GM12874 (cell line): ENCODE results near the gene UNKL.

Experiments used
- TF ChIP-seq, protein P1 (sequence below): IDR thresholded peaks from 2 replicates; pipeline ENCODE4 v1.5.1; 2011; ENCODE audit warnings: low read depth, mild to moderate bottlenecking, control low read depth, low read length, moderate library complexity; ENCODE audit not compliant: insufficient read depth

UNKL gene

DNA sequence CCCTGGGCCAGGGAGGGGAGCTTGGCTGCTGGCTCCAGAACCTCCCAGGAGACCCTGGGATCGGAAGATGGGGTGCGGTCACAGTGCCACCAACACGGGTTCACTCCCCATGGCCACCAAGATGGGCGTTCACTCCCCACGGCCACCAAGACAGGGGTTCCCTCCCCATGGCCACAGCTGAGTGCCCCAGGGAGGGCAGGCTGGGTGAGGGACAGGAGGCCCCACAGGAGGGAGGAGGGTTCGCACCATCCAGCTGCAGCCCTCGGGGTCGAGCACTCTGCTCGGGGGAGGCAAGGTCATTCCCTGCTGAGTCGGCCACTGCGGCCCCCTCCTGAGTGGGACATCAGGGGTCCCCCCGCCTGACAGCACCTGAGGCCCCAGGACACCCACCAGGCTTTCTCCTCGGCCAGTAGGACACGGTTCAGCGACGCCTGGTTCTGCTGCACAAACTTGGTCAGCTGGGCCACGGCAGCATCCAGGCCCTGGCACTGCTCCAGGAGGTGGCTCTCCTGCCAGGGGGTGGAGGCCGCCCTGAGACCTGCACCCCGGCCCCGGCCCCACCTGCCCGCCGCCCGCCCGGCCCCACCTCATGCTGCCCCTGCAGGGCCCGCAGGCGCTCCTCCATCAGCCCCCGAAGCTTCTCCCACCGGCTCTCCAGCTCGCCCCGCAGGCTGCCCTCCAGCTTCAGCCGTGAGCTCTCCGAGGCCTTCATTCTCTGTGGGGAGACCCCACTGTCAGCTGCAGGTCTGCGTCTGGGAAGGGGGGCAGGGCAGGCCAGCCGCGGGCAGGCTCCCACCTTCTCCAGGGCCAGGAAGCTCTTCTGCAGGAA lies 23.9 kb upstream of the UNKL start:
- TF ChIP-seq, protein P1, sequence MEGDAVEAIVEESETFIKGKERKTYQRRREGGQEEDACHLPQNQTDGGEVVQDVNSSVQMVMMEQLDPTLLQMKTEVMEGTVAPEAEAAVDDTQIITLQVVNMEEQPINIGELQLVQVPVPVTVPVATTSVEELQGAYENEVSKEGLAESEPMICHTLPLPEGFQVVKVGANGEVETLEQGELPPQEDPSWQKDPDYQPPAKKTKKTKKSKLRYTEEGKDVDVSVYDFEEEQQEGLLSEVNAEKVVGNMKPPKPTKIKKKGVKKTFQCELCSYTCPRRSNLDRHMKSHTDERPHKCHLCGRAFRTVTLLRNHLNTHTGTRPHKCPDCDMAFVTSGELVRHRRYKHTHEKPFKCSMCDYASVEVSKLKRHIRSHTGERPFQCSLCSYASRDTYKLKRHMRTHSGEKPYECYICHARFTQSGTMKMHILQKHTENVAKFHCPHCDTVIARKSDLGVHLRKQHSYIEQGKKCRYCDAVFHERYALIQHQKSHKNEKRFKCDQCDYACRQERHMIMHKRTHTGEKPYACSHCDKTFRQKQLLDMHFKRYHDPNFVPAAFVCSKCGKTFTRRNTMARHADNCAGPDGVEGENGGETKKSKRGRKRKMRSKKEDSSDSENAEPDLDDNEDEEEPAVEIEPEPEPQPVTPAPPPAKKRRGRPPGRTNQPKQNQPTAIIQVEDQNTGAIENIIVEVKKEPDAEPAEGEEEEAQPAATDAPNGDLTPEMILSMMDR: no peak

DNA sequence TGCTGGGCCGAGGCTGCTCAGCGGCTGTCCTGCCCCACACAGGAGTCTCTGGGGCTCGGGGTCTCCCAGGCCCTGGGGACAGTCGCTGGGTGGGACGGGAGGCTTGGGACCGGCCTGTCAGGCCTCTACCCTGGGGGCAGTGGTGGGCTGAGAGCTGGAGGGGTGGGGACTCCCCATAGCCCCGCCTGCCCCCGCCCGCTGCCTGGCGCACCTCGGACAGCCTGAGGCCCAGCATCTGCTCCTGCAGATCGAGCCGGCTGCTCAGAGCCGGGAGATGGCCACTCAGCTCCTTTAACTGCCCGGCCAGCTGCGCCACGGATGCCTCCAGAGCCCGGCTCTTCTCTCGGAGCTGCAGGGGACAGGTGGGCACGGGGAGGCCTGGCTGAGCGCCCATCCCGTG lies 23.1 kb upstream of the UNKL start:
- TF ChIP-seq, protein P1: no peak

DNA sequence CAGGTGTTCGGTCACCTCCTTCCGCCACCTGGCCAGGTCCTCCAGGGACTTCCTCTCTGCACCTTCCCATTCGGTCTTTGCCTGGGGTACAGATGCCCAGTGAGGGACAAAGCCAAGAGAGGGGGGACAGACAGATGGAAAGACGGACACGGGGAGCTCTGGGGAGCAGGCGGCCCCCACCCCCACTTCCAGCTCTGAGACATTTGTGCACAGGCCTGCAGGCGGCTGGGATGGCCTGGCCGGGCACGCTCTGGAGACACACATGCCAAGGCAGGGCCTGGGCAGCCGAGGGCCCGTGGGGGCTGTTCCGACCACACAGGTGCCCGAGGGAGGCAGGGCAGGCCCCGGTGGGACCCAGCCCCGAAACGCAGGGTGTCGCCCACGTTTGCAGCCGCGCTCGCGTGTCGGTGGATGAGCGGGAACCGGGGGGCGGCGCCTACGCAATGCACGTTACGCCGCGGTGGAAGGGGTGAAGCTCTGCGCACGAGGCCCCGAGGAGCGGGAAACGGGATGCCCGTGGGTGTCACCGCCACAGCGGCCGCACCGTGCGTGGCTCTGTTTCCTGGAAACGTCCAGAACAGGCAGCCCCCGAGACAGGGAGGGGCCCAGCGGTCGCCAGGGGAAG lies 22.3 kb upstream of the UNKL start:
- TF ChIP-seq, protein P1: no peak

DNA sequence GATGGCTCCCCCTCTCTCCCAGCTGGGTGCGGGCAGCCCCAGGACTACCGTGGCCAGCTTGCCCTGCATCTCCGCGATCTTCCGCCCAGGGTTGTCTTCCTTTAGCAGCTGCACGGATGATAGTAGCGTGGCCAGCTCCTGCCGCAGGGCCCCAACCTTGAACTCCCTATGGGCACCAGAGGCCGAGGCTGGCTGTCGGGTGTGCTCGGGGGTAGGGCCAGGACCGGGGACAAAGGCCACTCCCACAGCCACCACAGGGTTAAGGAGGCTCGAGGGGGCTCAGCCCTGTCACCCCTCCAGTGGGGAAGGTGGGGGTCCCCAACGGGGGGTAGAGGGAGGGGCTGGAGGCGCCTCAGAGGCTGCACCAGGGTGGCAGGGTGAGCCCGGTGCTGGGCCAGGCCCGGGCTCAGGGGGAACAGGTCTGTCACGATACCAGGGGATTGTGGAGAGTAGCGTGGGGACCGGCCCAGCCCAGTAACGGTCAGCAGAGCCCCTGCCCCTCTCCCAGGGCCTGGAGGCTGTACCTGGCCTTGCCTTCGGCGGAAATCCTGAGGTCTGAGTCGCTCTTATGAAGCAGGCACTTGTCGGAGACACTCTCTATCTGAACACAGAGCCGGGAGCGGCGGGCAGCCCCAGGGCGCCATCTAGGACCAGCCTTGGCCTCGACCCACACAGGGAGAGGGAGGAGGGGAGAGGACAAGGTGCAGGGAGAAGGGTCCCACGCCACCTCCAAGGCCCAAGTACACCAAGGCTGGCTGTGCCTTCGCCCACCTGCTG lies 21.6 kb upstream of the UNKL start:
- TF ChIP-seq, protein P1: no peak

DNA sequence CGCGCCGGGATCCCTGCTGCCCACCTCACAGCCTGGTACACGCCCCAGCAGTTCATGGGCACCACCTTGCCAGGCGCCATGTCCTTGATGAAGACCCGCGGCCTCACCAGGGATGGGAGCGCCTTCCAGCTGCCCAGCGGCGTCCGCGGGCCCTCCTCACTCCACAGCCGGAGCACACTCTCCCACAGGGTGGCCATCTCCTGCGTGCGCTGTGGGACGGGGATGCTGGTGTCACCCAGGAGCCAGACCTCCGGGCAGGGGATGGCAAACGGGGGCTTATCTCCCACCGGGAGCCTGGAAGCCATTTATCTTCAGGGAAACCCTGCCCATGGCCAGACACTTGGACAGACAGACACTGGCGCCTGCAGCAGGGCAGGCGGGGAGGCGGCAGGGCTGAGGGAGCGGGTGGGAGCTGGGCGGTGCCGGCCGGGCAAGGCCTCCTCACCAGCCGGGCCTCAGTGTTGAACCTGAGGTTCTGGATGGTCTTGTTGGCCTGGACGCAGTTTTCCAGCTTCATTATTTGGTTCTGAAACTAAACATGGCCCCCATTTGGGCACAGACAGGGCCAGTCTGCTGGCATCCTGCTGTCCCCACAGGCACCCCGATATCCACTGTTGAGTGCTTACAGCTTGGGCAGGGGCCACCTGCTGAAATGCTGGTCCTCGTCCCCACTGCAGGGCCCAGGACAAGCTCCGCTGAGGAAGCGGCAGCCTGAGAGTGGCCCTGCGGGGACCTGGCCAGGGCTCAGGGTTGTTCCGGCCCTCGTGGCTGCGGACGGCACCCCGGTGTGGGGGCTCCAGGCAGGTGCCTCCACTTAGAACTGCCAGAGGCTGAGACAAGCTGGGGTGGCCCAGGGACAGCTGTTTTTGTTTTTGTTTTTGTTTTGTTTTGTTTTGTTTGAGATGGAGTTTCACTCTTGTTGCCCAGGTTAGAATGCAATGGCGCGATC lies 20.4 kb upstream of the UNKL start:
- TF ChIP-seq, protein P1: no peak

DNA sequence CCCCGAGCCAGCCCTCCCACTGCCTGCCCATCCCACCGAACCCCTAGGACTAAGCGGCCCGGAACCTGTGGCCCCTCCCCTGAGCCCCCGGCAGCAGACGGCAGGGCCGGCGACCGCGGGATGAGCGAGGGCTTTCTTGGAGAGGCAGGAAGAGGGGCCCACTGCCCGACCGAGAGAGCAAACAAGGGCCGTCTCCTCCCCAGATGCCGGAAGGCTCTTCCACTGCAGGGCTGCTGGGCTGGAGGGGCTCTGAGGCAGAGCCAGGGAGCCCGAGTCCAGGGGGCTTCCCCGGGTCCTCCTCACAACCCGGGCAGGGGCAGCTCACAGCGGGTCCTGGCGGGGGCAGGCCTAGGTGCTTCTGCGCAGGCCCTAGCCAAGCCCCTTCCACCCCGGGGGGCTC lies 19.3 kb upstream of the UNKL start:
- TF ChIP-seq, protein P1: no peak
